CD4-positive, alpha-beta T cell treated with Interleukin-15 for 1 hour (primary cell): ENCODE data around the gene DDX50.
A peak's percentile ranks its signal among the peaks of the same experiment; 100 is the strongest.

Experiments used
- DNase-seq: peaks from one replicate; pipeline ENCODE4 v3.0.0-alpha.2; 2020

DDX50 gene

DNA sequence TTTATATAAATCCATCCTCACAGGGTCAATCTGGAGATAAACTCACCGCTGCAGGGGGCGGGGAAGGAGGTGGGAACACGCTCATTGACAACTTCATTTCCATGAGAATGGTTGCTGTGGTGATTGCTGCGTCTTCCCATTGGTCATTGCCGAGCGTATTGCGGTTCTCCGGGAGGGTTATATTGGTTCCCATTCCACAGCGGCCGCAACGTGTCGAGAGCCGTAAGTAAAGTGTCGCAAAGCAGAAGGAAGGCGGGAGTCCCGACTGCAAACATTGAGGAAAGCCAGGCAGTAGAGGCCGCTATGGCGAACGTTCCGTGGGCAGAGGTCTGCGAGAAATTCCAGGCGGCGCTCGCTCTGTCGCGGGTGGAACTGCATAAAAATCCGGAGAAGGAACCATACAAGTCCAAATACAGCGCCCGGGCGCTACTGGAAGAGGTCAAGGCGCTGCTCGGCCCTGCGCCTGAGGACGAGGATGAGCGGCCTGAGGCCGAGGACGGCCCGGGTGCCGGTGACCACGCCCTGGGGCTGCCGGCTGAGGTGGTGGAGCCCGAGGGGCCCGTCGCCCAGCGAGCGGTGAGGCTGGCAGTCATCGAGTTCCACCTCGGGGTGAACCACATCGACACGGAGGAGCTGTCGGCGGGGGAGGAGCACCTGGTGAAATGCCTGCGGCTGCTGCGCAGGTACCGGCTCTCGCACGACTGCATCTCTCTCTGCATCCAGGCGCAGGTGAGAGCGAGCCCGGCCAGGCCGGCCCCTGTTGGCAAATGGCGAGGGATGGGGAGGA is 87.6 kb downstream of the DDX50 start, which contains the start of gene KIFBP:
Gene KIFBP, plus strand, starts transcription at position 274 of the 787 bp plus-strand sequence. Its CDS starts 30 bp downstream, at position 304.
- peak; percentile 87 for DNase-seq

DNA sequence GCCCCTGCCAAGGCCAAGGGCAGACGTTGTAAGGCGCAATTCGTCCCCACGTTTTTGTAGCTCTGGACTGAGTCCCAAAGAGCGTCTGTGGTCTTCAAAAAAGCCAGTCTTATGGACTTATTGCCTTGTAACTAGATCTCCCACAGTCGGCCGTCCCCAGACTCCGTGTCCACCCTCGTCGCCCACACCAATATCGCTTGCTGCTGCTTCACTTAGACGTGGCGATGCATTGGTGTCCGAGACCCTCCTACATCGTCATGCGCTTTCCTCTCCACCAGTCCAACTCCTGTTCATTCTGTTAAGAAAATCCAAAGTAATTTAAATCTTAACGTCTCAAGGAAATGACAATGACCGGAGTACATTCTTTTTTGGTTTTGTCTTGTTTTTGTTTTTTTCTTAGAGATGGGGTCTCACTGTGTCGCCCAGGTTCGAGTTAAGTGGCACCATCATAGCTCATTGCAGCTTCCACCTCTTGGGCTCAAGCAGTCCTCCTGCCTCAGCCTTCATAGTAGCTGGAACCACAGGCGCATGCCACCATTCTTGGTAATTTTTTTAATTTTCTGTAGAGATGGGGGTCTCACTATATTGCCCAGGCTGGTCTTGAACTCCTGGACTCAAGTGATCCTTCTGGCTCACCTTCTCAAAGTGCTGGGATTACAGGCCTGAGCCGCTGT is 88.3 kb downstream of the DDX50 start:
- DNase-seq = no peak

DNA sequence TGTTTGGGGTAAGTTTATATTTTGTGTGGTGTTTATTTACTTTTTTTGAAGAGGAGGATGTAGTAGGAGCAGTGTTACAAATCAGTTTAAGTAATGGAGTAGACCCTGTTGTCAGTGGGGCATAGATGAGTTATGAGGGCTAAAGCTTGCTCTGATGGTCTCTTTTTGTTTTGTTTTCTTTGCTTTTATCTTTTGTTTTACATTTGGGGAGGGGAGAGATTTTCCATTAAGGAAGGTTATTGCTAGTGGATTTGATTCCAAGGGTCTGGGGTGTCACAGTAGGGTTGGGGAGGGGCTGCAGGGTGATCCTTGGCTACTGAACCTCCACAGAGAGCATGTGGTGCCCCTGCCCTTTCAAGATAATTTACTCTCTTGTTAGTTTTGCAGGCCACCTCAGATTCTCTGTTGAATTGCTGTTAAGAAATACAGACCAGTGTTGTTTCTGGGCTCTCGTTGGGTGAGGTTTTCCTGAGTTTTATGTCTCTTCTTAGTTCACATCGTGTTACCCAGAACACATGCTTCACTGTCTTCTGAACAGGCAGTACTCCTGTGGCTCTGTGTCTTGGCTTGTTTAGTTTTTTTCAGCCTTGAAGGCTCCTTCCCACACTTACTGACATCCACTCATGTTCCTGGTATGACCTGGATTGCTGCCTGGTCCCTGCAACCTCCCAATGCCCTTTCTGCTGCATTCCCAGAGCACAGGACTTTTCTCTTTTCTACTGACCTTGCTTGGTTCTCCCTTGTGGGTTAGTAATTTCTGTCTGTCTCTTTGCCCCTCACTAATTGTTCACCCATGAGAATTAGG is 91.7 kb downstream of the DDX50 start:
- DNase-seq = no peak
